ENCODE measurements around the gene TMEM132A.

The TMEM132A gene, protein sequence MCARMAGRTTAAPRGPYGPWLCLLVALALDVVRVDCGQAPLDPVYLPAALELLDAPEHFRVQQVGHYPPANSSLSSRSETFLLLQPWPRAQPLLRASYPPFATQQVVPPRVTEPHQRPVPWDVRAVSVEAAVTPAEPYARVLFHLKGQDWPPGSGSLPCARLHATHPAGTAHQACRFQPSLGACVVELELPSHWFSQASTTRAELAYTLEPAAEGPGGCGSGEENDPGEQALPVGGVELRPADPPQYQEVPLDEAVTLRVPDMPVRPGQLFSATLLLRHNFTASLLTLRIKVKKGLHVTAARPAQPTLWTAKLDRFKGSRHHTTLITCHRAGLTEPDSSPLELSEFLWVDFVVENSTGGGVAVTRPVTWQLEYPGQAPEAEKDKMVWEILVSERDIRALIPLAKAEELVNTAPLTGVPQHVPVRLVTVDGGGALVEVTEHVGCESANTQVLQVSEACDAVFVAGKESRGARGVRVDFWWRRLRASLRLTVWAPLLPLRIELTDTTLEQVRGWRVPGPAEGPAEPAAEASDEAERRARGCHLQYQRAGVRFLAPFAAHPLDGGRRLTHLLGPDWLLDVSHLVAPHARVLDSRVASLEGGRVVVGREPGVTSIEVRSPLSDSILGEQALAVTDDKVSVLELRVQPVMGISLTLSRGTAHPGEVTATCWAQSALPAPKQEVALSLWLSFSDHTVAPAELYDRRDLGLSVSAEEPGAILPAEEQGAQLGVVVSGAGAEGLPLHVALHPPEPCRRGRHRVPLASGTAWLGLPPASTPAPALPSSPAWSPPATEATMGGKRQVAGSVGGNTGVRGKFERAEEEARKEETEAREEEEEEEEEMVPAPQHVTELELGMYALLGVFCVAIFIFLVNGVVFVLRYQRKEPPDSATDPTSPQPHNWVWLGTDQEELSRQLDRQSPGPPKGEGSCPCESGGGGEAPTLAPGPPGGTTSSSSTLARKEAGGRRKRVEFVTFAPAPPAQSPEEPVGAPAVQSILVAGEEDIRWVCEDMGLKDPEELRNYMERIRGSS

DNA sequence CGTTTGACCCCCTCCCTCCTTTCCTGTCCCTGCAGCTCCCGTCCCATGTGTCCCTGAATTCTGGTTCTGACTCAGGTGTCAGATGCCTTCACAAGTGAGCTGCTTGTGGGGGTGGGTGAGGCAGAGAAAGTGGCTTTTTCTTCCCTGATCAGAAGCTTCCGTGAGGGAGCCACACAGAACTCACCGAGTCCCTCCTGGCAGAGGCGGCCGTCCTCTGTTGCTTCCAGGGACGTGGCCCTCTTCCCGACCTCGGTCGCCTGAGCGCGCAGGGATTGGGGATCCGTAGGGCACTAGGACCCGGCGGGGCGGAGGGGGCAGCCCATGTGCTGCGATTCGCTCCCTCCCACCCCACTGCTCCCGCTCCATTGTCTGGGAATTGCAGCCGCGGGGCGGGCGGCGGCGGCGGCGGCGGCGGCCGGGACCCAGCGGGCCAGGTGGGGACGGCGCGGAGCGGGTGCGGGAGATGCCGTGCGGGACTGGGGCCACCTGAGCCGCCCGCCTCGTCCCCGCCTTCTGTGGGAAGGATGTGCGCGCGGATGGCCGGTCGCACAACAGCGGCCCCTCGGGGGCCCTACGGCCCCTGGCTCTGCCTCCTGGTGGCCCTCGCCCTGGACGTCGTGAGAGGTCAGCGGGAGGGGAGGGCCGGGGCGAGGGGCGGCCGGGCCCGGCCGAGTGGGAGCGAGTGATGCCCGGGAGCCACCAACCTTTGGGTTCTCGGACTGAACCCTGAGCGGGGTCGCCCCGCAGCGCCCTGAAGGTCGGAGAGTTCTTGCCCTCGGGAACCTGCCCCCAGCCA is at the start of gene TMEM132A:
TSS of gene TMEM132A (plus strand) at position 351 of the 796 bp plus-strand sequence. CDS start at position 525, 174 bp downstream.
- Histone ChIP-seq H3K4me3 (ENCODE audit: low read depth in 1 of 2, low read length in 2 of 2) (peak within 1 kb of the TSS; percentile 38 to 70), H3K36me3 (ENCODE audit: insufficient read depth, low read length) (peaks cover 41% of the 10 kb centered on the region), H3K9me3 (ENCODE audit: low read length) (peaks cover 2% of the 10 kb centered on the region), H3K27me3 (ENCODE audit: control insufficient read depth in 1 of 2, insufficient read depth in 2 of 2, low read length in 2 of 2) (peaks cover 11 to 21% of the 10 kb centered on the region in 2 donors), H3K9ac (ENCODE audit: low read length) (no peak within 1 kb of the TSS), H3K4me1 (ENCODE audit: insufficient read depth, low read length) (peaks cover 21% of the 10 kb centered on the region), H3K27ac (ENCODE audit: low read depth, low read length) (no peak within 1 kb of the TSS)

GRCh38 chr11:60875366-60876167 is 48.7 kb upstream of the TMEM132A start:
- Histone ChIP-seq H3K4me1 (ENCODE audit: insufficient read depth, low read length) (no peaks in the 10 kb centered on the region), H3K9me3 (ENCODE audit: low read length) (no peaks in the 10 kb centered on the region), H3K36me3 (ENCODE audit: insufficient read depth, low read length) (no peaks in the 10 kb centered on the region), H3K9ac (ENCODE audit: low read length) (no peak overlapping the region), H3K4me3 (ENCODE audit: low read depth in 1 of 2, low read length in 2 of 2) (no peak overlapping the region), H3K27ac (ENCODE audit: low read depth, low read length) (no peak overlapping the region), H3K27me3 (ENCODE audit: control insufficient read depth in 1 of 2, insufficient read depth in 2 of 2, low read length in 2 of 2) (no peaks in the 10 kb centered on the region)

- H3K4me3 ChIP-seq (ENCODE audit: low read depth in 1 of 2, low read length in 2 of 2), result no peak overlapping the region
- no peaks in the 10 kb centered on the region for H3K27me3 ChIP-seq (ENCODE audit: control insufficient read depth in 1 of 2, insufficient read depth in 2 of 2, low read length in 2 of 2)
- no peak overlapping the region for H3K9ac ChIP-seq (ENCODE audit: low read length)
- H3K4me1 ChIP-seq (ENCODE audit: insufficient read depth, low read length), result no peaks in the 10 kb centered on the region
- H3K27ac ChIP-seq (ENCODE audit: low read depth, low read length), result no peak overlapping the region
- H3K9me3 ChIP-seq (ENCODE audit: low read length), result no peaks in the 10 kb centered on the region
- no peaks in the 10 kb centered on the region for H3K36me3 ChIP-seq (ENCODE audit: insufficient read depth, low read length)
Measured at GRCh38 chr11:60876168-60876485, 48.1 kb upstream of the TMEM132A start.

- Histone ChIP-seq H3K36me3 (ENCODE audit: insufficient read depth, low read length) (no peaks in the 10 kb centered on the region), H3K9ac (ENCODE audit: low read length) (no peak overlapping the region), H3K9me3 (ENCODE audit: low read length) (no peaks in the 10 kb centered on the region), H3K27ac (ENCODE audit: low read depth, low read length) (no peak overlapping the region), H3K4me1 (ENCODE audit: insufficient read depth, low read length) (no peaks in the 10 kb centered on the region), H3K4me3 (ENCODE audit: low read depth in 1 of 2, low read length in 2 of 2) (no peak overlapping the region), H3K27me3 (ENCODE audit: control insufficient read depth in 1 of 2, insufficient read depth in 2 of 2, low read length in 2 of 2) (no peaks in the 10 kb centered on the region)
Measured at GRCh38 chr11:60878245-60879101, 45.8 kb upstream of the TMEM132A start.

GRCh38 chr11:60879104-60879503 is 45.2 kb upstream of the TMEM132A start:
- Histone ChIP-seq H3K27me3 (ENCODE audit: control insufficient read depth in 1 of 2, insufficient read depth in 2 of 2, low read length in 2 of 2) (no peaks in the 10 kb centered on the region), H3K9ac (ENCODE audit: low read length) (no peak overlapping the region), H3K27ac (ENCODE audit: low read depth, low read length) (no peak overlapping the region), H3K36me3 (ENCODE audit: insufficient read depth, low read length) (no peaks in the 10 kb centered on the region), H3K4me3 (ENCODE audit: low read depth in 1 of 2, low read length in 2 of 2) (no peak overlapping the region), H3K9me3 (ENCODE audit: low read length) (no peaks in the 10 kb centered on the region), H3K4me1 (ENCODE audit: insufficient read depth, low read length) (no peaks in the 10 kb centered on the region)

DNA sequence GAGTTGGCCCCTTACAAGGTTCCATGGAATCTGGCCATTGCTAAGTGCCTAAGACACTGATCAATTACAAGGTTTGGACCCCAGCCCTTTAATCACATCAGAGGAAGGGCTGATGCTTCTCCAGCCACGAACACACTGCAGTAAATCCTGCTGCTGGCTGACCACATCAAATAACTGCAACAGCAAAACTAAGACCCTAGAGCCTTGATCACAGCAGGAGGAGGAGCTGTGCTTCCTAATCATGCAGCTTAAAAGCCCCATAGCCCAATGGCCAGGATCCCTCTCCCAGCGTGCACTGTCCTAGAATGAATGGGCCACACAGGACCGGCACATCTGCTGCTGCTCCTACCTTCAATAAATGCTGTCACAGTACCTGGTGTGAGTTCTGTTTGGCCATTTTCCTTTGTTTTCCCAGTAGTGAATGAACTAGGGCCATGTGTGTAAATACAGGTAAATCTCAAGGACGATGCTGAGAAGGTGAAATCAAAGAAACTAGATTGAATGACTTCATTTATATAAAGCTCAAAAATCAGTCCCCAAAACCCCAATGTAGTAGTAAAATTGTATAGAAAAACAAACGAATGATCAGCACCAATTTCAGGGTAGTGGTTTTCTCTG is 44.2 kb upstream of the TMEM132A start:
- no peak overlapping the region for H3K9ac ChIP-seq (ENCODE audit: low read length)
- no peaks in the 10 kb centered on the region for H3K36me3 ChIP-seq (ENCODE audit: insufficient read depth, low read length)
- no peaks in the 10 kb centered on the region for H3K9me3 ChIP-seq (ENCODE audit: low read length)
- H3K27ac ChIP-seq (ENCODE audit: low read depth, low read length), result no peak overlapping the region
- H3K4me1 ChIP-seq (ENCODE audit: insufficient read depth, low read length), result no peaks in the 10 kb centered on the region
- H3K27me3 ChIP-seq (ENCODE audit: control insufficient read depth in 1 of 2, insufficient read depth in 2 of 2, low read length in 2 of 2), result no peaks in the 10 kb centered on the region
- H3K4me3 ChIP-seq (ENCODE audit: low read depth in 1 of 2, low read length in 2 of 2), result no peak overlapping the region

GRCh38 chr11:60880643-60881282 is 43.5 kb upstream of the TMEM132A start:
- H3K4me3 ChIP-seq (ENCODE audit: low read depth in 1 of 2, low read length in 2 of 2), result no peak overlapping the region
- no peak overlapping the region for H3K9ac ChIP-seq (ENCODE audit: low read length)
- no peaks in the 10 kb centered on the region for H3K9me3 ChIP-seq (ENCODE audit: low read length)
- no peaks in the 10 kb centered on the region for H3K4me1 ChIP-seq (ENCODE audit: insufficient read depth, low read length)
- H3K36me3 ChIP-seq (ENCODE audit: insufficient read depth, low read length), result no peaks in the 10 kb centered on the region
- H3K27ac ChIP-seq (ENCODE audit: low read depth, low read length), result no peak overlapping the region
- no peaks in the 10 kb centered on the region for H3K27me3 ChIP-seq (ENCODE audit: control insufficient read depth in 1 of 2, insufficient read depth in 2 of 2, low read length in 2 of 2)

- peaks cover 28% of the 10 kb centered on the region for H3K36me3 ChIP-seq (ENCODE audit: insufficient read depth, low read length)
- no peaks in the 10 kb centered on the region for H3K9me3 ChIP-seq (ENCODE audit: low read length)
- H3K4me3 ChIP-seq (ENCODE audit: low read depth in 1 of 2, low read length in 2 of 2), result no peak overlapping the region
- H3K27ac ChIP-seq (ENCODE audit: low read depth, low read length), result no peak overlapping the region
- no peaks in the 10 kb centered on the region for H3K4me1 ChIP-seq (ENCODE audit: insufficient read depth, low read length)
- no peaks in the 10 kb centered on the region for H3K27me3 ChIP-seq (ENCODE audit: control insufficient read depth in 1 of 2, insufficient read depth in 2 of 2, low read length in 2 of 2)
- H3K9ac ChIP-seq (ENCODE audit: low read length), result no peak overlapping the region
Measured at GRCh38 chr11:60887556-60887955, 36.7 kb upstream of the TMEM132A start.

GRCh38 chr11:60889869-60890311 is 34.4 kb upstream of the TMEM132A start:
- Histone ChIP-seq H3K36me3 (ENCODE audit: insufficient read depth, low read length) (peaks cover 42% of the 10 kb centered on the region), H3K27ac (ENCODE audit: low read depth, low read length) (no peak overlapping the region), H3K4me1 (ENCODE audit: insufficient read depth, low read length) (no peaks in the 10 kb centered on the region), H3K9me3 (ENCODE audit: low read length) (no peaks in the 10 kb centered on the region), H3K27me3 (ENCODE audit: control insufficient read depth in 1 of 2, insufficient read depth in 2 of 2, low read length in 2 of 2) (no peaks in the 10 kb centered on the region), H3K4me3 (ENCODE audit: low read depth in 1 of 2, low read length in 2 of 2) (no peak overlapping the region), H3K9ac (ENCODE audit: low read length) (no peak overlapping the region)

Measured in muscle layer of colon (tissue), 2 donors.